NCI-H1436 treated with DMSO at 0.1 percent for 48 hours (cell line): Measurements from ENCODE around the gene IL27RA.
"Not testable (repeated sequence)": the region's sequence is repeated elsewhere in the genome, so short reads cannot be mapped to it uniquely, and the experiment has no call there.

Experiments
- DNase-seq: peaks from one replicate; lab custom pipeline; 2025; lab: John Stamatoyannopoulos, UW

Gene IL27RA

GRCh38 chr19:14030997-14031718 lies 404 bp upstream of the IL27RA start:
- DNase-seq: no peak

DNA sequence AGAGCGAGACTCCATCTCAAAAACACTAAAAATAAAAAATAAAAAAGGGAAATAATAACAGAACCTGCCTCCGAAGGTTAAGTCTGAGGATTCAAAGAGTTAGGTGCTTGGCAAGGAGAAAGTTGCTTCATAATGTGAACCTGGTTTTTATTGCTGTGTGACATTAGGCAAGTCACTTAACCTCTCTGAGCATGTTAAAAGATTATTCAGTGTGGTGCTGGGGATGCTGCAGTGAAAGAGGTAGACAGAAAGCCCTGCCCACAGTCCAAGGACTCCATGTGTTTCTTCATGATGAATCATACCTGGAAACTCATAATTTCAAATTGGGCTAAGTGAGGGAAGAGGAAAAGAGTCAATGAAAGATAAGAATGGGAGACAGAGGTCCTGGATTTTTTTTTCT lies 2.4 kb downstream of the IL27RA start:
- DNase-seq: no peak

GRCh38 chr19:14035159-14035558 lies 3.6 kb downstream of the IL27RA start:
- DNase-seq: not testable (repeated sequence)

DNA sequence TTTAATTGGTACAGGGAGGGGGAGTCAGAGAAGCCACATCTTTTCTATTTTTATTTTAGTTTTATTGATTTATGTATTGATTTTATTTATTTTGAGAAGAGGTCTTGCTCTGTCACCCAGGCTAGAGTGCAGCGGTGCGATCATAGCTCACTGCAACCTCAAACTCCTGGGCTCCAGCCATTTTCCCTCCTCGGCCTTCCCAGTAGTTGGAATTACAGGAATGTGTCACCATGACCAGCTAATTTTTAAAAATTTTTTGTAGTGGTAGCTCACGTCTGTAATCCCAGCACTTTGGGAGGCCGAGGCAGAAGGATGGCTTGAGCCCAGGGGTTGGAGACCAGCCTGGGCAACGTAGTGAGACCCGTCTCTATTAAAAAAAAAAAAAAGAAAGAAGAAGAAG lies 4.1 kb downstream of the IL27RA start:
- DNase-seq: no peak

DNA sequence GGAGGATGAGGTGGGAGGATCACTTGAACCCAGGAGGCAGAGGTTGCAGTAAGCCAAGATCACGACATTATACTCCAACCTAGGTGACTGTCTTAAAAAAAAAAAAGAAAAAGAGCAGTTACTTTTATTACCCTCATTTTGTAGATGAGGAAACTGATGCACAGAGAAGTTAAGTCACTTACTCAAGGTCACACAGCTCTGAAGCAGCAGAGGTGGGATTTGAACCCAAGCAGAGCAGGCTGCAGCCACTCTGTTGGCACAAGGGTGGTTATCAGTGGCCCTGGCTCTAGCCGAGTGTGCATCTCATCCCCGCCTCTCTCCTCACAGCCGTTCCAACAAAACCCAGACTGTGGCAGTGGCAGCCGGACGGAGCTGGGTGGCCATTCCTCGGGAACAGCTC lies 7.6 kb downstream of the IL27RA start:
- DNase-seq: no peak

DNA sequence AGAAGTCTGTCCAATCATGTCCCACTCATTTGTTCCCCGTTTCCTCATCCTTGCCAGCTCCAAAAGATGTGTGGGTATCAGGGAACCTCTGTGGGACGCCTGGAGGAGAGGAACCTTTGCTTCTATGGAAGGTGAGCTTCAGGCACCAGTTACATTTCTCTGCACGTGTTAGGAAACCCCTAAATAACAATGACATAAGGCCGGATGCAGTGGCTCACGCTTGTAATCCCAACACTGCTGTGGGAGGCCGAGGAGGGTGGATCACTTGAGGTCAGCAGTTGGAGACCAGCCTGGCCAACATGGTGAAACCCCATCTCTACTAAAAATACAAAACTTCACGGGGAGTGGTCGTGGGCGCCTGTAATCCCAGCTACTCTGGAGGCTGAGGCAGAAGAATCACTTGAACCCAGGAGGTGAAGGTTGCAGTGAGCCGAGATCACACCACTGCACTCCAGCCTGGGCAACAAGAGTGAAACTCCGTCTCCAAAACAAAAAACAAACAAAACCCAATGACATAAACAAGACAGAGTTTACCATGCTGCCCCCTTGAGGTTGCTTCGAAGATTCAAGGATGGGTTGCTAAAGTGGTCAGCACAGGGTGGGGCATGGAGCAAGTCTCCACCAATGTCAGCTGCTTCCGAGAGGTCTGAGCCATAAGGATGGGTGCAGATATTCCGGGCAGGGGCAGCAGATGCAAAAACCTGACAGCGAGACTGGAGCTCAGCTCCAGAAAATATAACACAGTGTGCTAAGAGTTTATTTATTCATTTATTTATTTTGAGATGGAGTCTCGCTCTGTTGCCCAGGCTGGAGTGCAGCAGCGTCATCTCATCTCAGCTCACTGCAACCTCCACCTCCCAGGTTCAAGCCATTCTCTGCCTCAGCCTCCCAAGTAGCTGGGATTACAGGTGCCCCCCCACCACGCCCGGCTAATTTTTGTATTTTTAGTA lies 11.4 kb downstream of the IL27RA start:
- not testable (repeated sequence) for DNase-seq

GRCh38 chr19:14047866-14048265 lies 16.3 kb downstream of the IL27RA start:
- not testable (repeated sequence) for DNase-seq

GRCh38 chr19:14048443-14049153 lies 17.0 kb downstream of the IL27RA start:
- DNase-seq: no peak

DNA sequence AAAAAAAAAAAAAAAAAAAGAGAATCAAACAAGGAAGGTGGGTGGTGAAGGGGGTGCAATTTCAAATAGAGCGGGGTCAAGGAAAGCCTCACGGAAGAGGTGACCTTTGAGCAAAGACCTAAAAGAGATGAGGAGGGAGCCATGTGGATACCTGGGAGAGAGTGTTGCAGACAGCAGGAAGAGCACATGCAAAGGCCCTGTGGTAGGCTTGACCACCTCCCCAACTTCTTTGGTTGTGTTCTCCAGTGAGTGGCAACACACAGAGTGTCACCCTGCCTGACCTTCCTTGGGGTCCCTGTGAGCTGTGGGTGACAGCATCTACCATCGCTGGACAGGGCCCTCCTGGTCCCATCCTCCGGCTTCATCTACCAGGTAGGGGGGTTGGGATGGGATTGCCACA lies 18.9 kb downstream of the IL27RA start:
- no peak for DNase-seq

DNA sequence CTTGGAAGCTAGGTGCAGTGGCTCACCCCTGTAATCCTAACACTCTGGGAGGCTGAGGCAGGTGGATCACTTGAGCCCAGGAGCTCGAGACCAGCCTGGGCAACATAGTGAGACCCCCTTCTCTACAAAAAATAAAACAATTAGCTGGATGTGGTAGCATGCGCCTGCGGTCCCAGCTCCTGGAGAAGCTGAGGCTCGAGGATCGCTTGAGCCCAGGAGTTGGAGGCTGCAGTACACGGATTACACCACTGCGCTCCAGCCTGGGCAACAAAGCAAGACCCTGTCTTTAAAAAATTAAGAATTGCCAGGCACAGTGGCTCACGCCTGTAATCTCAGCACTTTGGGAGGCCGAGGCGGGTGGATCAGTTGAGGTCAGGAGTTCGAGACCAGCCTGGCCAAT lies 19.4 kb downstream of the IL27RA start:
- not testable (repeated sequence) for DNase-seq

GRCh38 chr19:14051980-14052379 lies 20.4 kb downstream of the IL27RA start:
- DNase-seq: no peak

DNA sequence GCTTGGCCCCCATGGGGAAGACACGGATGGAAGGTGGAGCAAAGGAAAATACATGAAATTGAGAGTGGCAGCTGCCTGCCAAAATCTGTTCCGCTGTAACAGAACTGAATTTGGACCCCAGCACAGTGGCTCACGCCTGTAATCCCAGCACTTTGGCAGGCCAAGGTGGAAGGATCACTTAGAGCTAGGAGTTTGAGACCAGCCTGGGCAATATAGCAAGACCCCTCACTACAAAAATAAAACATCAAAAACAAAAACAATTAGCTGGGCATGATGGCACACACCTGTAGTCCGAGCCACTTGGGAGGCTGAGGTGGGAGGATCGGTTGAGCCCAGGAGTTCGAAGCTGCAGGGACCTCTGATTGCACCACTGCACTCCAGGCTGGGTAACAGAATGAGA lies 20.9 kb downstream of the IL27RA start:
- DNase-seq: no peak

- no peak for DNase-seq
These were observed 21.5 kb downstream of the IL27RA start for GRCh38 chr19:14053032-14053431.

DNA sequence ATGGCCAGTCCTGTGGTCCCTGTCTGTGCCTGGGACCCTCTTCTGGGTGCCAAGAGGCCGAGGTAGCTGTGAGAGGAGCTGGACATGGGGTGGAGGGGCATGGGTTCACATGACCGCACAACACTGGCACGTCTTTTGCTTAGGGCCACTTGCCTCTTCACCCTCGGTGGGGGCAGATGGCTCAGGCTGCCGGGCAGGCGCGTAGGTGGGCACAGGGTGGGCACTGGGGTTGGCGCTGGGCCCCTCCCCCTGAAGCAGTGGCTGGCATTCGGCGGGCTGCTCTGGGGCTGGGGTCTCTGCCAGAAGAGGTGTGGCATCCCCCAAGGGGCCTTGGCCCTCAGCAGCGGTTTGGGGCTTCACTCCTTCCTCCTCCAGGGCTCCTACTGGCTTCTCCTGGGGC lies 21.9 kb downstream of the IL27RA start:
- no peak for DNase-seq

- DNase-seq: no peak
These were observed 22.5 kb downstream of the IL27RA start for GRCh38 chr19:14054099-14054498.

GRCh38 chr19:14054721-14055120 lies 23.2 kb downstream of the IL27RA start:
- DNase-seq: no peak

DNA sequence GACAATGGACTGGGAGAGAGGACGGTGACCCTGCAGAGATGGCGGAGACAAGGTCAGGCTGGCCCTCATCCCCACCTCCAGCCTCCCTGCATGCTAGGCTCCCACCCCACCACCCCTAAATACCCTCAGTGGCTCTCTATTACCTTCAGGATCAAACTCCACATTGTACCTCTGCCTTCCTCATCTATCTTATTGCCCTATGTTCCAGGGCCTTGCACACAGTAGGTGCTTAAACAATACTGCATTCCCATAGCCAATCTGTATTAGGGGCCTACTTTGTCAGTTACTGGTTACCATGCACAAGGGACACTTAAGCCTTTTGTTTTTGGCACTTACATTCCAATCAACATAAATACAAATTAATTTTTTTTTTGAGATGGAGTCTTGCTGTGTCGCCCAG lies 23.8 kb downstream of the IL27RA start:
- DNase-seq: no peak

DNA sequence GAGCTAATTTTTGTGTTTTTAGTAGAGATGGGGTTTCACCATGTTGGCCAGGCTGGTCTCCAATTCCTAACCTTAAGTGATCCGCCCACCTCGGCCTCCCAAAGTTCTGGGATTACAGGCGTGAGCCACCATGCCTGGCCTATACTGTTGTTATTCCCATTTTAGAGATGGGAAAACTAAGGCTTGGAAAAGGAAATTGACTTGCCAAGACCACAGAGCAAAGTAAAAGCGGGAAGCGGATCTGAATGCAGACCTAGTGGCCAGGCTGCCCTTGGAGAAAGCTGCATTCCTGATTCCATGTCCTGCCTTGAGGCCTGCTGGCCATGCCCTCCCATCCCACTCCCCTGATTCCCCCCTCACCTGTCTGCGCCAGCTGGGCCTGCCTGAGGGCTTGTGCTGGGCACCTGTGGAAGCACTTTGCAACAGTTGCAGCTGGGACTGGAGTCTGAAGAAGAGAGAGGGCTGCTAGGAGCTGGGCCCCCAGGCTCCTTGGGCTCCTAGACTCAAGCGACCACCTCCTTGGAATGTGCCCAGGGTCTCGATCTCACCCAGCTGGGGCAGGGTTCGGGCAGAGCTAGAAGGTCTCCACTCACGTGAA lies 24.6 kb downstream of the IL27RA start:
- DNase-seq: no peak

- DNase-seq: no peak
These were observed 25.3 kb downstream of the IL27RA start for GRCh38 chr19:14056741-14057356.

GRCh38 chr19:14058182-14059092 lies 26.9 kb downstream of the IL27RA start:
- DNase-seq: no peak

DNA sequence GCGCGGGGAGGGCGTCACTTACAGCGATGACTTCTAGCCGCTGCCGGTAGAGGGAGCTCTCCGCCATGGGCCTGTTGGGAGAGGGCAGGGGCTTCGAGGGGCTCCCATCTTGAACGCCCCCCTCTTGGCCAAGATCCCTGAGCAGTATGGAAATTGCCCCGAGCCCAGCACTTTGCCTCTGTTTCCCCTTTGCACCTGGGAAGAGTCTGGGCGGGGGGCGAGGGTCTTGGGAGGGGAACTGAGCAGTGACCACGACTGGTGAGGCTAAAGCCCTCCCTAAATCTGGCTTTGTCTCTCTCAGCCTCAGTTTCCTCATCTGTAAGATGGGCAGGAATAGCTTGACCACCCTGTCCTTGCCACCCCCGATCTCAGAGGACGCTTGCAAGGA lies 27.5 kb downstream of the IL27RA start:
- DNase-seq: no peak
